Measurements from ENCODE around the gene DAPK3.

DAPK3 gene

GRCh38 chr19:3919793-3920192 is 51.1 kb downstream of the DAPK3 start:
- no peak for DNase-seq (ENCODE audit: low read depth in 2 of 2, low spot score in 1 of 2)

GRCh38 chr19:3916033-3916432 is 54.9 kb downstream of the DAPK3 start:
- no peak for DNase-seq (ENCODE audit: low read depth in 2 of 2, low spot score in 1 of 2)

- no peak for DNase-seq (ENCODE audit: low read depth in 2 of 2, low spot score in 1 of 2)
These were observed 56.7 kb downstream of the DAPK3 start for GRCh38 chr19:3914199-3914598.

- no peak for DNase-seq (ENCODE audit: low read depth in 2 of 2, low spot score in 1 of 2)
These were observed 60.8 kb downstream of the DAPK3 start for GRCh38 chr19:3910105-3910504.

Measured in stimulated activated CD8-positive, alpha-beta memory T cell treated with anti-CD3 and anti-CD28 coated beads, Interleukin-4, amount 100 ng/mL, for 4 hours (primary cell).